NCI-H2107 treated with DMSO at 0.1 percent for 48 hours (cell line): Measurements from ENCODE around the gene HESX1.

Experiments used
- DNase-seq: peaks from one replicate; lab custom pipeline; 2025; ENCODE audit not compliant: unreplicated experiment; lab: John Stamatoyannopoulos, UW

Gene HESX1

GRCh38 chr3:57150113-57150581 lies 49.6 kb downstream of the HESX1 start:
- DNase-seq, result no peak
